HG03103 (cell line): ENCODE data around the gene PRUNE2.
"Not testable (repeated sequence)": the region's sequence is repeated elsewhere in the genome, so short reads cannot be mapped to it uniquely, and the experiment has no call there.

Experiments used
- ATAC-seq: cut with Tn5 transposase; IDR thresholded peaks from one replicate; pipeline ENCODE4 v1.9.1; 2021; ENCODE audit warnings: low read depth; ENCODE audit not compliant: unreplicated experiment

Gene PRUNE2

GRCh38 chr9:76609285-76610010 is 296.5 kb downstream of the PRUNE2 start:
- ATAC-seq: no peak

- no peak for ATAC-seq
These were observed 297.2 kb downstream of the PRUNE2 start for GRCh38 chr9:76608575-76609273.

GRCh38 chr9:76607730-76608436 is 298.0 kb downstream of the PRUNE2 start:
- no peak for ATAC-seq

GRCh38 chr9:76605321-76605900 is 300.5 kb downstream of the PRUNE2 start:
- peak; percentile 98 for ATAC-seq

GRCh38 chr9:76603931-76604570 is 301.9 kb downstream of the PRUNE2 start:
- ATAC-seq: no peak

- ATAC-seq: no peak
These were observed 302.4 kb downstream of the PRUNE2 start for GRCh38 chr9:76603448-76603895.

- ATAC-seq: no peak
These were observed 303.7 kb downstream of the PRUNE2 start for GRCh38 chr9:76602199-76602598.

- ATAC-seq: no peak
These were observed 305.8 kb downstream of the PRUNE2 start for GRCh38 chr9:76600007-76600615.

GRCh38 chr9:76598981-76599380 is 306.9 kb downstream of the PRUNE2 start:
- ATAC-seq: no peak

- no peak for ATAC-seq
These were observed 310.3 kb downstream of the PRUNE2 start for GRCh38 chr9:76595645-76596044.

GRCh38 chr9:76594764-76595424 is 311.0 kb downstream of the PRUNE2 start:
- no peak for ATAC-seq

GRCh38 chr9:76593961-76594735 is 311.8 kb downstream of the PRUNE2 start:
- ATAC-seq: not testable (repeated sequence)

- no peak for ATAC-seq
These were observed 313.0 kb downstream of the PRUNE2 start for GRCh38 chr9:76592974-76593347.

- ATAC-seq: no peak
These were observed 313.6 kb downstream of the PRUNE2 start for GRCh38 chr9:76592091-76592973.

- ATAC-seq: no peak
These were observed 314.5 kb downstream of the PRUNE2 start for GRCh38 chr9:76591256-76591950.

GRCh38 chr9:76588316-76588715 is 317.6 kb downstream of the PRUNE2 start:
- no peak for ATAC-seq
